Putamen (tissue), 1 donor: ENCODE measurements around the gene PCDHB2.
"Not testable (repeated sequence)": the region's sequence is repeated elsewhere in the genome, so short reads cannot be mapped to it uniquely, and the experiment has no call there.

Experiments used
- DNase-seq: peaks from one replicate; pipeline ENCODE4 v3.0.0-alpha.2; 2016; ENCODE audit warnings: low spot score

PCDHB2 gene

GRCh38 chr5:141094481-141095262, at the start of gene PCDHB2:
Gene PCDHB2, plus strand, starts transcription at chr5:141094615. Its CDS starts 176 bp downstream, at chr5:141094791.
- peak; percentile 33 for DNase-seq

DNA sequence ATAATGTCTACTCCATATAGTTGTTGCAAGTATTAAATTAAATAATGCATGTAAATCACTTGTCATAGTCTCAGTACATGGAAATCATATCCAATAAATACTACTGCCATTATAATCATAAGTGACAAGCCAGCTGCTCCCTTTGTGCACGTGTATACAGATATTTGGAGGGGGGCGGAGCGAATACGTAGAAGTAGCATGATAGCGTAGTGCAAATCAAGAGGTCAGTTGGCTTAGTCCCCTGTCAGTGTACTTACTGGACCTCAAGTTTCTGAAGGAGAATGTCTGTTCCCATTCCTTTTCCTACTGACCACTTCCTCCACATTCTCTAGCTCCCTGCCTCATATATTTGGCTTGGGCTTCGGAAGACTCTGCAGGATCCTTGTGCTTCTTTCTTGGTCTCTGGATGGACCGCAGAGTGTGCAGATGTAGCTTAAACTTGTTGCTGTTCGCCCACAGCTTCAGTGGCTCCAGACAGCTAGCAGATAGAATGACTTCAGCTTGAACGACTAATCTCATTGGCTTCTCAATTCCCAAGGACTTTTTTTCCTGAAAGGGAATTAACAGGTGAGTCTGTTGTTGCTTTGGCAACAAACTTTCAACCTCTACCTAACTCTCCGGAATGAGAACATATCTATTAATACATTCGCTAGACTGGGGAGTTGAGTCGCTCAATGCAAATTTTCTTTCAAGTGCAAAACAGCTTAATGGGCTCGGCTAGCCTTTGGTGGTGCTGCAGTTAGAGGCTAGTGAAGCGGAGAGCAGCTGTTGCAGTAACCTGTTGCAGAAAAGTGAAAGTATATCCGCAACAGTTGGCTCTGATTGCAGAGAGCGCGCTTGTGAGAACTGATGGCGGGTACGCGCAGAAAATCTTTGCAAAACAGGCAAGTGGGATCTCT, 43.5 kb upstream of the PCDHB2 start, which contains the start of gene PCDHB1:
PCDHB1 (plus strand) TSS at position 753 of the 899 bp plus-strand sequence; CDS start at position 850, 97 bp downstream.
- DNase-seq = no peak

GRCh38 chr5:141051521-141051866, 42.9 kb upstream of the PCDHB2 start:
- no peak for DNase-seq

- no peak for DNase-seq
These were observed 16.6 kb upstream of the PCDHB2 start for GRCh38 chr5:141077826-141078225.

DNA sequence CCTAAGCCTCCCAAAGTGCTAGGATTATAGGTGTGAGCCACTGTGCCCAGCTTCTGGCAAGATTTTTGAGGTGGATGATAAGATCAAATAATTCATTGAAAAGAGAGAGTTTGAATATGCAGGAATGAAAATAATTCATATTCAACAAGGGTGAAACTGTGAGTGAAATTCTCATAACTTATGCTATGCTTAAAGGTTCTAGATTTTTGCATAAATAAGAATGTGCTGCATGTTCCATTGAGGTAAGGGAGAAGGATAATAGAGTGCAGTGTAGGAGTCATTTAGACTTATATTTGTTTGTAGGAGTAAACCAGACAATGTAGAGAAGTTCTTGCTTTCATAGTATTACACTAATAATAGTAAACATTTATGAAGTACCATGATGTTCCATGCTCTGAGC, 12.2 kb upstream of the PCDHB2 start:
- DNase-seq = no peak

GRCh38 chr5:141084487-141084989, 9.9 kb upstream of the PCDHB2 start:
- peak; percentile 52 for DNase-seq

- no peak for DNase-seq
These were observed 837 bp downstream of the PCDHB2 start for GRCh38 chr5:141095263-141095641.

GRCh38 chr5:141096181-141096580, 1.8 kb downstream of the PCDHB2 start:
- not testable (repeated sequence) for DNase-seq

DNA sequence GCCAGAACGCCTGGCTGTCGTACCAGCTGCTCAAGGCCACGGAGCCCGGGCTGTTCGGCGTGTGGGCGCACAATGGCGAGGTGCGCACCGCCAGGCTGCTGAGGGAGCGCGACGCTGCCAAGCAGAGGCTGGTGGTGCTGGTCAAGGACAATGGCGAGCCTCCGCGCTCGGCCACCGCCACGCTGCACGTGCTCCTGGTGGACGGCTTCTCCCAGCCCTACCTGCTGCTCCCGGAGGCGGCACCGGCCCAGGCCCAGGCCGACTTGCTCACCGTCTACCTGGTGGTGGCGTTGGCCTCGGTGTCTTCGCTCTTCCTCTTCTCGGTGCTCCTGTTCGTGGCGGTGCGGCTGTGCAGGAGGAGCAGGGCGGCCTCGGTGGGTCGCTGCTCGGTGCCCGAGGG, 2.2 kb downstream of the PCDHB2 start:
- not testable (repeated sequence) for DNase-seq

- no peak for DNase-seq
These were observed 5.9 kb downstream of the PCDHB2 start, which contains the start of gene PCDHB3 for GRCh38 chr5:141100243-141100805. Gene PCDHB3, plus strand, starts transcription at chr5:141100473. Its CDS starts 177 bp downstream, at chr5:141100650.

DNA sequence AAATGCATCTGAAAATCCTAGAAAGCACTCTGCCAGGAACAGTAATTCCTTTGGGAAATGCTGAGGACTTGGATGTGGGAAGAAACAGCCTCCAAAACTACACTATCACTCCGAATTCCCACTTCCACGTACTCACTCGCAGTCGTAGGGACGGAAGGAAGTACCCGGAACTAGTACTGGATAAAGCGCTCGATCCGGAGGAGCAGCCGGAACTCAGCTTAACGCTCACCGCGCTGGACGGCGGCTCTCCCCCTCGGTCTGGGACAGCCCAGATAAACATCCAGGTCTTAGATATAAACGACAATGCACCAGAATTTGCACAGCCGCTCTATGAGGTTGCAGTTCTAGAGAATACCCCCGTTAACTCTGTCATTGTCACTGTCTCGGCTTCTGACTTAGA, 6.6 kb downstream of the PCDHB2 start:
- DNase-seq = no peak

DNA sequence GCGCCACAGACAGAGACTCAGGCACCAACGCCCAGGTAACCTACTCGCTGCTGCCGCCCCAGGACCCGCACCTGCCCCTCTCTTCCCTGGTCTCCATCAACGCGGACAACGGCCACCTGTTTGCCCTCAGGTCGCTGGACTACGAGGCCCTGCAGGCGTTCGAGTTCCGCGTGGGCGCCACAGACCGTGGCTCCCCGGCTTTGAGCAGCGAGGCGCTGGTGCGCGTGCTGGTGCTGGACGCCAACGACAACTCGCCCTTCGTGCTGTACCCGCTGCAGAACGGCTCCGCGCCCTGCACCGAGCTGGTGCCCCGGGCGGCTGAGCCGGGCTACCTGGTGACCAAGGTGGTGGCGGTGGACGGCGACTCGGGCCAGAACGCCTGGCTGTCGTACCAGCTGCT, 7.7 kb downstream of the PCDHB2 start:
- not testable (repeated sequence) for DNase-seq

GRCh38 chr5:141102471-141102870, 8.1 kb downstream of the PCDHB2 start:
- not testable (repeated sequence) for DNase-seq

- DNase-seq = no peak
These were observed 10.9 kb downstream of the PCDHB2 start for GRCh38 chr5:141105350-141105749.

- DNase-seq = no peak
These were observed 24.8 kb downstream of the PCDHB2 start for GRCh38 chr5:141119250-141119649.

DNA sequence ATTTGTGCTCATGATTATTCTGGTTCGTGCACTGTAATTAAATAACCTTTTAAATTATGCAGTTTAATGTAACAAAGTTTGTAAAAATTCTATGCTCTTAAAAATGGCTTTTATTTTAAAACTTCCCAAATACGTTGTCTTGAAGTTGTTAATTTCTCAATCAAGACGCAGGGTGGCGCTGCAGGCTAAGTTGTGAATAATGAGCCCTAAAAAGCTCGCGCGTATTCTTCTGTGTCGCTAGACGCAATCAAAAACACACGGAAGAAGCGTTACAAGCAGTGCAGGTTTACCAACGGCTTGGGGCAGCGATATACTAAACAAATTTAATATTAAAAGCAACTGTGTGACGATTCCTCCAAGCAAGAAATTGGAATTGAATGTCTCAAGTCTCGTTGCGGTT, 27.1 kb downstream of the PCDHB2 start, which contains the start of gene PCDHB4:
PCDHB4 (plus strand) TSS at position 256 of the 400 bp plus-strand sequence. CDS start 181 bp downstream, outside the sequence.
- no peak for DNase-seq

- DNase-seq = no peak
These were observed 27.6 kb downstream of the PCDHB2 start for GRCh38 chr5:141121985-141122384.

DNA sequence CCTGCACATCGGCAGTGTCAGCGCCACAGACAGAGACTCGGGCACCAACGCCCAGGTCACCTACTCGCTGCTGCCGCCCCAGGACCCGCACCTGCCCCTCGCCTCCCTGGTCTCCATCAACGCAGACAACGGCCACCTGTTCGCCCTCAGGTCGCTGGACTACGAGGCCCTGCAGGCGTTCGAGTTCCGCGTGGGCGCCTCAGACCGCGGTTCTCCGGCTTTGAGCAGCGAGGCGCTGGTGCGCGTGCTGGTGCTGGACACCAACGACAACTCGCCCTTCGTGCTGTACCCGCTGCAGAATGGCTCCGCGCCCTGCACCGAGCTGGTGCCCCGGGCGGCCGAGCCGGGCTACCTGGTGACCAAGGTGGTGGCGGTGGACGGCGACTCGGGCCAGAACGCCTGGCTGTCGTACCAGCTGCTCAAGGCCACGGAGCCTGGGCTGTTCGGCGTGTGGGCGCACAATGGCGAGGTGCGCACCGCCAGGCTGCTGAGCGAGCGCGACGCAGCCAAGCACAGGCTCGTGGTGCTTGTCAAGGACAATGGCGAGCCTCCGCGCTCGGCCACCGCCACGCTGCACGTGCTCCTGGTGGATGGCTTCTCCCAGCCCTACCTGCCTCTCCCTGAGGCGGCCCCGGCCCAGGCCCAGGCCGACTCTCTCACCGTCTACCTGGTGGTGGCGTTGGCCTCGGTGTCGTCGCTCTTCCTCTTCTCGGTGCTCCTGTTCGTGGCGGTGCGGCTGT, 29.2 kb downstream of the PCDHB2 start:
- not testable (repeated sequence) for DNase-seq

- DNase-seq = no peak
These were observed 32.9 kb downstream of the PCDHB2 start for GRCh38 chr5:141127305-141127704.

DNA sequence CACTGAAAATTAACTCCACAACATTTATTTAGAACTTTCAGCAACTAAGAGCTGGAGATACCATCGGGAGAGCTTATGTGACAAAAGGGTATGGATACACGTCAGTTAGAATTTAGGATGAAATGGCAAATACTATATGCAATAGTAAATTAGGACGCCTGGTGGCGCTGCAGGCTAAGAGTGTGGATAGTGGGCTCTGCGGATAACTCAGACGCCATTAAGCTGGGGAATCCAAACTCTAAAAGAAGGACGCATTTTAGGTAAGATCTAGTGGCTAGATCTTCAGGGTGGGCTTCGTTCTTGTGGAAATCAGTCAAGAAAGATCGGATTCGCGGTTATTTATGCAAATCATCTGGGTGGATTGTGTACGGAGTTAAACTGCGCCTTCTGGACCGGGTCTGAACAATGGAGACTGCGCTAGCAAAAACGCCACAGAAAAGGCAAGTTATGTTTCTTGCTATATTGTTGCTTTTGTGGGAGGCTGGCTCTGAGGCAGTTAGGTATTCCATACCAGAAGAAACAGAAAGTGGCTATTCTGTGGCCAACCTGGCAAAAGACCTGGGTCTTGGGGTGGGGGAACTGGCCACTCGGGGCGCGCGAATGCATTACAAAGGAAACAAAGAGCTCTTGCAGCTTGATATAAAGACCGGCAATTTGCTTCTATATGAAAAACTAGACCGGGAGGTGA, 40.8 kb downstream of the PCDHB2 start, which contains the start of gene PCDHB5:
PCDHB5 (plus strand) TSS at position 177 of the 688 bp plus-strand sequence; CDS start at position 406, 229 bp downstream.
- DNase-seq = no peak
